ENCODE measurements around the gene PTGFR. TPM values are rescaled to one million over a fixed set of nuclear protein-coding genes. Genes with fewer than 3 reads are reported as not detected.

Gene PTGFR
- total and polyA plus RNA-seq, 10 of the 15 experiments (the other 5 are each of a cell fraction or from before 2014, with no cell fraction given) = not detected

- H3K27me3 ChIP-seq (replicated peaks in 1 of 2; ENCODE audit: control insufficient read depth in 2 of 2, insufficient read depth in 2 of 2, low read length in 1 of 2) = no peaks in the 10 kb centered on the region
- BruUV-seq (replicated peaks) = no TSS peak
Measured at GRCh38 chr1:78483903-78484302, 6.9 kb upstream of the PTGFR start.

More at GRCh38 chr1:78483903-78484302, 6.9 kb upstream of the PTGFR start:
- Histone ChIP-seq H4K20me1 (ENCODE audit: control insufficient read depth, insufficient read depth) (no peaks in the 10 kb centered on the region), H3K4me2 (ENCODE audit: control insufficient read depth, insufficient read depth) (no peak overlapping the region), H3K4me1 (ENCODE audit: control insufficient read depth, insufficient read depth, low read length) (no peaks in the 10 kb centered on the region), H3K9ac (ENCODE audit: control insufficient read depth, insufficient read depth, low read length) (no peak overlapping the region), H3K27ac (ENCODE audit: control insufficient read depth, insufficient read depth) (no peak overlapping the region), H3K9me3 (replicated peaks; ENCODE audit: control insufficient read depth, insufficient read depth, low read length) (no peaks in the 10 kb centered on the region), H2AFZ (ENCODE audit: control insufficient read depth, low read depth, low read length) (no peak overlapping the region), H3K36me3 (ENCODE audit: control insufficient read depth in 2 of 2, insufficient read depth in 2 of 2, low read length in 1 of 2) (no peaks in the 10 kb centered on the region), H3K79me2 (ENCODE audit: control insufficient read depth, insufficient read depth, low read length) (no peaks in the 10 kb centered on the region), H3K4me3 (no peak overlapping the region)
- ChIA-PET RAD21 (ENCODE audit: unreplicated experiment) (no interaction called here), CTCF (no interaction called here), POLR2A (no interaction called here), SMC1A (ENCODE audit: uncharacterized antibody, unreplicated experiment) (no interaction called here)
- intact Hi-C loops (cut with micrococcal nuclease; ENCODE audit: unreplicated experiment) (no loop called here), in situ Hi-C loops (cut with MboI) (no loop called here)
- no peak for TF ChIP-seq TARDBP (IDR thresholded peaks at IDR 0.05; ENCODE audit: borderline replicate concordance)
- TF ChIP-seq HCFC1 (IDR thresholded peaks at IDR 0.05; ENCODE audit: low read length) = no peak
- no peak for TF ChIP-seq CHD2 (IDR thresholded peaks at IDR 0.05; ENCODE audit: borderline replicate concordance, low read depth, low read length)
- no peak for TF ChIP-seq FOS (IDR thresholded peaks at IDR 0.05; ENCODE audit: borderline replicate concordance, extremely low read depth, insufficient read length)
- no peak for TF ChIP-seq MEF2B (IDR thresholded peaks at IDR 0.05; ENCODE audit: partially characterized antibody, poor library complexity, severe bottlenecking)
- no peak for TF ChIP-seq EZH2 (IDR thresholded peaks at IDR 0.05; ENCODE audit: borderline replicate concordance, control insufficient read depth, low read depth, low read length)
- no peak for TF ChIP-seq IRF4 (IDR thresholded peaks at IDR 0.05; ENCODE audit: low read depth, low read length)
- no peak for TF ChIP-seq EGR1 (IDR thresholded peaks at IDR 0.05; ENCODE audit: borderline replicate concordance in 1 of 2, low read depth in 2 of 2, low read length in 2 of 2)
- TF ChIP-seq MTA3 (IDR thresholded peaks at IDR 0.05; ENCODE audit: borderline replicate concordance, low read length) = no peak
- no peak for TF ChIP-seq STAT3 (IDR thresholded peaks at IDR 0.05; ENCODE audit: low read depth, low read length)
- no peak for TF ChIP-seq CHD4 (IDR thresholded peaks at IDR 0.05)
- TF ChIP-seq SMAD5 (IDR thresholded peaks at IDR 0.05; ENCODE audit: low read depth) = no peak
- TF ChIP-seq MXI1 (IDR thresholded peaks at IDR 0.05; ENCODE audit: low read depth, low read length) = no peak
- no peak for TF ChIP-seq POU2F2 (IDR thresholded peaks at IDR 0.05; ENCODE audit: borderline replicate concordance, low read depth, low read length)
- TF ChIP-seq POLR2AphosphoS2 (IDR thresholded peaks at IDR 0.05; ENCODE audit: low read depth, low read length) = no peak
- TF ChIP-seq BACH1 (IDR thresholded peaks at IDR 0.05; ENCODE audit: borderline replicate concordance) = no peak
- TF ChIP-seq NR2C1 (IDR thresholded peaks at IDR 0.05) = no peak
- no peak for TF ChIP-seq SP1 (IDR thresholded peaks at IDR 0.05; ENCODE audit: low read depth, low read length)
- TF ChIP-seq ZNF217 (IDR thresholded peaks at IDR 0.05) = no peak
- TF ChIP-seq, protein P1, sequence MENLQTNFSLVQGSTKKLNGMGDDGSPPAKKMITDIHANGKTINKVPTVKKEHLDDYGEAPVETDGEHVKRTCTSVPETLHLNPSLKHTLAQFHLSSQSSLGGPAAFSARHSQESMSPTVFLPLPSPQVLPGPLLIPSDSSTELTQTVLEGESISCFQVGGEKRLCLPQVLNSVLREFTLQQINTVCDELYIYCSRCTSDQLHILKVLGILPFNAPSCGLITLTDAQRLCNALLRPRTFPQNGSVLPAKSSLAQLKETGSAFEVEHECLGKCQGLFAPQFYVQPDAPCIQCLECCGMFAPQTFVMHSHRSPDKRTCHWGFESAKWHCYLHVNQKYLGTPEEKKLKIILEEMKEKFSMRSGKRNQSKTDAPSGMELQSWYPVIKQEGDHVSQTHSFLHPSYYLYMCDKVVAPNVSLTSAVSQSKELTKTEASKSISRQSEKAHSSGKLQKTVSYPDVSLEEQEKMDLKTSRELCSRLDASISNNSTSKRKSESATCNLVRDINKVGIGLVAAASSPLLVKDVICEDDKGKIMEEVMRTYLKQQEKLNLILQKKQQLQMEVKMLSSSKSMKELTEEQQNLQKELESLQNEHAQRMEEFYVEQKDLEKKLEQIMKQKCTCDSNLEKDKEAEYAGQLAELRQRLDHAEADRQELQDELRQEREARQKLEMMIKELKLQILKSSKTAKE (IDR thresholded peaks at IDR 0.05; ENCODE audit: low read depth, poor library complexity, severe bottlenecking) = no peak
- no peak for ATAC-seq
- no peak for DNase-seq (ENCODE audit: low read depth, low spot score)
- 13% methylated on average over 6 of the region's 6 CpGs for WGBS (ENCODE audit: insufficient coverage, insufficient replicate concordance, low lambda C conversion rate, missing lambda C conversion rate)
- no peak for FAIRE-seq
